GM12878 (cell line): ENCODE data around the gene PHLDB1. TPM values are rescaled to one million over a fixed set of nuclear protein-coding genes. Genes with fewer than 3 reads are reported as not detected.

Experiments
- ATAC-seq: fragments of 200-7000 bp; cut with Tn5 transposase; 3 replicates; pipeline ENCODE4 v1.9.1; 2020; ENCODE audit warnings: mild to moderate bottlenecking, moderate library complexity
- BruUV-seq: library from RNA; stranded (reverse); fragments of 400-500 nt; replicated peaks from 2 replicates; lab custom pipeline; 2021; lab: Mats Ljungman, UMichigan
- CTCF ChIA-PET: fragments of 300-600 bp; sonication (Branson Sonifier 250); formaldehyde crosslinking; extraction: SDS; loops from one replicate; lab custom pipeline; 2021; ENCODE audit warnings: inconsistent platforms; lab: Yijun Ruan, JAX
- POLR2A ChIA-PET: fragments of 350-600 bp; formaldehyde crosslinking; extraction: SDS; loops from one replicate; lab custom pipeline; 2021; ENCODE audit warnings: inconsistent platforms; lab: Charles Lee
- RAD21 ChIA-PET: fragments of 300-600 bp; sonication (Branson Sonifier 250); formaldehyde crosslinking; loops from one replicate; lab custom pipeline; 2023; ENCODE audit warnings: antibody characterized with exemption; ENCODE audit not compliant: unreplicated experiment; lab: Charles Lee
- SMC1A ChIA-PET: fragments of 300-600 bp; sonication (Branson Sonifier 250); formaldehyde crosslinking; loops from one replicate; lab custom pipeline; 2023; ENCODE audit not compliant: unreplicated experiment, uncharacterized antibody; lab: Charles Lee
- DNase-seq: peaks from one replicate; pipeline ENCODE4 v3.0.0-alpha.2; 2011; ENCODE audit warnings: low read depth, low spot score
- FAIRE-seq: peaks from 3 replicates; lab custom pipeline; 2011; peaks lifted over from hg19 to GRCh38; lab: Jason Lieb, UNC
- H2AFZ ChIP-seq: 2 replicates; pipeline ENCODE4 v1.6.0; 2011; ENCODE audit warnings: low read depth, low read length, control low read depth; ENCODE audit not compliant: control insufficient read depth
- H3K27ac ChIP-seq: 2 replicates; pipeline ENCODE4 v1.5.1; 2011; ENCODE audit warnings: control low read depth; ENCODE audit not compliant: control insufficient read depth, insufficient read depth
- H3K27me3 ChIP-seq, 2 experiments: replicated peaks in 1 of 2; 2 replicates each; pipeline versions ENCODE4 v1.6.0 to v1.6.1; 2011; ENCODE audit warnings: low read length in 1 of 2; ENCODE audit not compliant: control insufficient read depth in 2 of 2, insufficient read depth in 2 of 2
- H3K36me3 ChIP-seq, 2 experiments: 2 replicates each; pipeline ENCODE4 v1.5.1; 2011; ENCODE audit warnings: low read length in 1 of 2; ENCODE audit not compliant: control insufficient read depth in 2 of 2, insufficient read depth in 2 of 2
- H3K4me1 ChIP-seq: 2 replicates; pipeline ENCODE4 v1.6.1; 2011; ENCODE audit warnings: mild to moderate bottlenecking, low read length, moderate library complexity, mixed read lengths; ENCODE audit not compliant: control insufficient read depth, insufficient read depth
- H3K4me2 ChIP-seq: 2 replicates; pipeline ENCODE4 v1.6.0; 2011; ENCODE audit warnings: control low read depth; ENCODE audit not compliant: control insufficient read depth, insufficient read depth
- H3K4me3 ChIP-seq: fragments of 200-600 bp; sonication (generic); 2 replicates; pipeline ENCODE4 v1.5.1; 2016
- H3K79me2 ChIP-seq: 2 replicates; pipeline ENCODE4 v1.6.0; 2011; ENCODE audit warnings: low read length; ENCODE audit not compliant: control insufficient read depth, insufficient read depth
- H3K9ac ChIP-seq: 2 replicates; pipeline ENCODE4 v1.8.0; 2011; ENCODE audit warnings: low read length, control low read depth, mixed read lengths; ENCODE audit not compliant: control insufficient read depth, insufficient read depth
- H3K9me3 ChIP-seq: replicated peaks from 3 replicates; pipeline ENCODE4 v1.5.1; 2011; ENCODE audit warnings: mild to moderate bottlenecking, low read length; ENCODE audit not compliant: control insufficient read depth, insufficient read depth
- H4K20me1 ChIP-seq: 2 replicates; pipeline ENCODE4 v1.6.0; 2011; ENCODE audit not compliant: control insufficient read depth, insufficient read depth
- BHLHE40 ChIP-seq, 2 experiments: fragments of 450-650 bp in 1 of 2; IDR thresholded peaks; 2 replicates each; pipeline ENCODE4 v1.6.1; 2011 to 2017; ENCODE audit warnings: low read depth in 2 of 2, borderline replicate concordance in 1 of 2, improper control_type of control experiment in 1 of 2, low read length in 1 of 2, mild to moderate bottlenecking in 1 of 2
- E4F1 ChIP-seq: fragments of 450-650 bp; IDR thresholded peaks from 2 replicates; pipeline ENCODE4 v1.6.1; 2018; ENCODE audit warnings: borderline replicate concordance, mild to moderate bottlenecking; ENCODE audit not compliant: partially characterized antibody
- ETV6 ChIP-seq, 2 experiments: fragments of 450-650 bp in 1 of 2; IDR thresholded peaks in 1 of 2; conservative IDR thresholded peaks in 1 of 2; 2 replicates each; pipeline ENCODE4 v1.6.1; 2014; ENCODE audit warnings: antibody characterized with exemption in 1 of 2, borderline replicate concordance in 1 of 2, low read depth in 1 of 2, mild to moderate bottlenecking in 1 of 2, moderate library complexity in 1 of 2
- WGBS: methylation state at CpG from one replicate; pipeline ENCODE4 v1.1.6; 2016; ENCODE audit warnings: low lambda C conversion rate; ENCODE audit not compliant: insufficient replicate concordance, insufficient coverage; ENCODE audit errors: missing lambda C conversion rate; 5-methylcytosine and 5-hydroxymethylcytosine counted together
- in situ Hi-C: fragments of 300-500 bp; cut with MboI; formaldehyde crosslinking; loops from 9 replicates; pipeline ENCODE4 v1.14.3; 2018; ENCODE audit warnings: mixed read lengths
- intact Hi-C: fragments of 100-400 bp; cut with micrococcal nuclease; formaldehyde crosslinking; loops from one replicate; pipeline ENCODE4 v1.14.2; 2022; ENCODE audit not compliant: unreplicated experiment
- polyA plus RNA-seq, 11 experiments: library from polyadenylated mRNA; depleted of rRNA in 4 of 11; unstranded in 6 of 11; stranded (reverse) in 5 of 11; fragments of >200 nt; fragmentation: Nextera tagmentation in 4 of 11; fragmentation: Illumina TruSeq in 1 of 11; extraction: Ambion mirVana in 4 of 11; extraction: Trizol in 1 of 11; gene quantifications; 1 replicate in 1 of 11; 2 replicates in 10 of 11; pipeline versions ENCODE4 v1.2.1 to v1.2.3, GENCODE V29; 2011 to 2016; ENCODE audit warnings: inconsistent platforms in 2 of 11, missing spikeins in 2 of 11, low read depth in 1 of 11
- total RNA-seq, 4 experiments: library from RNA; depleted of rRNA in 3 of 4; stranded (reverse); fragments of >200 nt in 3 of 4; fragmentation: Illumina TruSeq in 1 of 4; extraction: Trizol in 1 of 4; gene quantifications; 2 replicates each; pipeline versions ENCODE4 v1.2.1 to v1.2.3, GENCODE V29; 2013 to 2021

Gene PHLDB1
- total and polyA plus RNA-seq, 10 of the 15 experiments (the other 5 are each of a cell fraction or from before 2014, with no cell fraction given) = 0.03 to 0.26 (median 0.18) TPM; not detected in 4

- H3K9ac ChIP-seq = no peak overlapping the region
- RAD21 ChIA-PET = no interaction called here
- 25% methylated on average over 7 of the region's 7 CpGs for WGBS
- no peak for FAIRE-seq
- BruUV-seq = no TSS peak
- TF ChIP-seq BHLHE40 (IDR thresholded peaks at IDR 0.05; ENCODE audit: borderline replicate concordance in 1 of 2, low read depth in 2 of 2, low read length in 1 of 2) (no peak), ETV6 (conservative IDR thresholded peaks at IDR 0.05 in 1 of 2, IDR thresholded peaks at IDR 0.05 in 1 of 2; ENCODE audit: borderline replicate concordance in 1 of 2, low read depth in 1 of 2) (no peak), E4F1 (no peak)
- TF ChIP-seq, all 136 proteins: peak for 0
- ChIA-PET CTCF (interaction anchor here (0.9 kb wide), 2 partner anchors 20 to 89 kb away, joined by 3 read pairs; no protein-coding TSS in a partner anchor), SMC1A (no interaction called here), POLR2A (no interaction called here)
- H2AFZ ChIP-seq = no peak overlapping the region
- H3K4me2 ChIP-seq = no peak overlapping the region
- no peak for DNase-seq
- ATAC-seq = no peak
- no peaks in the 10 kb centered on the region for H3K79me2 ChIP-seq
- H3K4me3 ChIP-seq = no peak overlapping the region
- no peaks in the 10 kb centered on the region for H3K9me3 ChIP-seq
- peaks cover 14 to 20% of the 10 kb centered on the region in 2 experiments; a peak in 3 of 4 replicates for H3K27me3 ChIP-seq
- no peaks in the 10 kb centered on the region for H4K20me1 ChIP-seq
- 0 out of 2 replicates have a peak, but pooled peaks cover 5% of the 10 kb centered on the region for H3K4me1 ChIP-seq
- in situ Hi-C loops = no loop called here
- H3K36me3 ChIP-seq = no peaks in the 10 kb centered on the region
- intact Hi-C loops = no loop called here
- H3K27ac ChIP-seq = no peak overlapping the region
These were observed 7.1 kb downstream of the PHLDB1 start for GRCh38 chr11:118614511-118614910.
